Calu3 (cell line): ENCODE data around the gene ZC3H12D. TPM values are rescaled to one million over a fixed set of nuclear protein-coding genes. Genes with fewer than 3 reads are reported as not detected.

Experiments used
- BruUV-seq: library from RNA; stranded (reverse); fragments of 400-500 nt; replicated peaks from 2 replicates; lab custom pipeline; 2021; lab: Mats Ljungman, UMichigan
- CTCF ChIA-PET: fragments of 300-600 bp; sonication (Branson Sonifier 250); formaldehyde crosslinking; loops from one replicate; lab custom pipeline; 2022; ENCODE audit warnings: antibody characterized with exemption; lab: Charles Lee
- DNase-seq: peaks from one replicate; pipeline ENCODE4 v3.0.0; 2022
- H3K27ac Mint-ChIP-seq: one replicate; pipeline ENCODE4 v1.8.0; 2022; ENCODE audit warnings: mixed read lengths; ENCODE audit not compliant: unreplicated experiment
- H3K27me3 Mint-ChIP-seq: one replicate; pipeline ENCODE4 v1.8.0; 2022; ENCODE audit warnings: mixed read lengths; ENCODE audit not compliant: unreplicated experiment
- H3K36me3 Mint-ChIP-seq: one replicate; pipeline ENCODE4 v1.8.0; 2022; ENCODE audit warnings: mild to moderate bottlenecking, moderate library complexity, mixed read lengths; ENCODE audit not compliant: insufficient read depth, unreplicated experiment
- H3K4me1 Mint-ChIP-seq: one replicate; pipeline ENCODE4 v1.8.0; 2022; ENCODE audit warnings: mild to moderate bottlenecking, low read depth, mixed read lengths; ENCODE audit not compliant: unreplicated experiment
- H3K4me3 Mint-ChIP-seq: one replicate; pipeline ENCODE4 v1.8.0; 2022; ENCODE audit warnings: mild to moderate bottlenecking, low read depth, moderate library complexity, mixed read lengths; ENCODE audit not compliant: unreplicated experiment
- H3K9me3 Mint-ChIP-seq: one replicate; pipeline ENCODE4 v1.8.0; 2022; ENCODE audit warnings: low read depth, mixed read lengths; ENCODE audit not compliant: unreplicated experiment
- intact Hi-C: fragments of 100-400 bp; cut with micrococcal nuclease; formaldehyde crosslinking; loops from one replicate; pipeline ENCODE4 v1.10.0; 2022; ENCODE audit not compliant: unreplicated experiment
- total RNA-seq: library from RNA; stranded (reverse); gene quantifications from 2 replicates; pipeline ENCODE4 v1.2.3, GENCODE V29; 2022
- TF ChIP-seq, protein P1 (sequence below): fragments of 200-600 bp; IDR thresholded peaks from one replicate; pipeline ENCODE4 v1.8.0; 2022; ENCODE audit warnings: antibody characterized with exemption; ENCODE audit not compliant: unreplicated experiment

ZC3H12D gene
- total RNA-seq, 1 experiment from 2014 or later = 0.05 TPM

DNA sequence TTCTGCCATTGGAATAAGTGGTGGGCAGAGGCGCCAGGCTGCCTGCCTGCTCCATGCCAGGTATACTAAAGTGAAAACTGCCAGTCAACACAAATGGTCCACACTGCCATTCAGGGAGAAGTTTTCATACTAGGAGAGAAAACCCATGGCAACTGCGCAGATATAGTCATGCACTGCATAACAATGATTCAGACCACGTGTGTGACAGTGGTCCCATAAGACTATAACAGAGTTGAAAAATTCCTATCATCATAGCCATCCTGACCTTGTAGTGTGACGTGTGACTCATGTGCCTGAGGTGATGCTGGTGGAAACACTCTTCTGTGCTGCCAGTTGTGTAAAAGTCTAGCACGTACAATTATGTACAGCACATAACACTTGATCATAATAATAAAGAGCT is 25.1 kb downstream of the ZC3H12D start:
- no peaks in the 10 kb centered on the region for H3K9me3 Mint-ChIP-seq
- H3K4me1 Mint-ChIP-seq = no peaks in the 10 kb centered on the region
- no TSS peak for BruUV-seq
- intact Hi-C loops = no loop called here
- no peaks in the 10 kb centered on the region for H3K36me3 Mint-ChIP-seq
- DNase-seq = no peak
- no peak overlapping the region for H3K27ac Mint-ChIP-seq
- no peak overlapping the region for H3K4me3 Mint-ChIP-seq
- TF ChIP-seq, protein P1, sequence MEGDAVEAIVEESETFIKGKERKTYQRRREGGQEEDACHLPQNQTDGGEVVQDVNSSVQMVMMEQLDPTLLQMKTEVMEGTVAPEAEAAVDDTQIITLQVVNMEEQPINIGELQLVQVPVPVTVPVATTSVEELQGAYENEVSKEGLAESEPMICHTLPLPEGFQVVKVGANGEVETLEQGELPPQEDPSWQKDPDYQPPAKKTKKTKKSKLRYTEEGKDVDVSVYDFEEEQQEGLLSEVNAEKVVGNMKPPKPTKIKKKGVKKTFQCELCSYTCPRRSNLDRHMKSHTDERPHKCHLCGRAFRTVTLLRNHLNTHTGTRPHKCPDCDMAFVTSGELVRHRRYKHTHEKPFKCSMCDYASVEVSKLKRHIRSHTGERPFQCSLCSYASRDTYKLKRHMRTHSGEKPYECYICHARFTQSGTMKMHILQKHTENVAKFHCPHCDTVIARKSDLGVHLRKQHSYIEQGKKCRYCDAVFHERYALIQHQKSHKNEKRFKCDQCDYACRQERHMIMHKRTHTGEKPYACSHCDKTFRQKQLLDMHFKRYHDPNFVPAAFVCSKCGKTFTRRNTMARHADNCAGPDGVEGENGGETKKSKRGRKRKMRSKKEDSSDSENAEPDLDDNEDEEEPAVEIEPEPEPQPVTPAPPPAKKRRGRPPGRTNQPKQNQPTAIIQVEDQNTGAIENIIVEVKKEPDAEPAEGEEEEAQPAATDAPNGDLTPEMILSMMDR = no peak
- CTCF ChIA-PET = no interaction called here
- H3K27me3 Mint-ChIP-seq = no peaks in the 10 kb centered on the region

DNA sequence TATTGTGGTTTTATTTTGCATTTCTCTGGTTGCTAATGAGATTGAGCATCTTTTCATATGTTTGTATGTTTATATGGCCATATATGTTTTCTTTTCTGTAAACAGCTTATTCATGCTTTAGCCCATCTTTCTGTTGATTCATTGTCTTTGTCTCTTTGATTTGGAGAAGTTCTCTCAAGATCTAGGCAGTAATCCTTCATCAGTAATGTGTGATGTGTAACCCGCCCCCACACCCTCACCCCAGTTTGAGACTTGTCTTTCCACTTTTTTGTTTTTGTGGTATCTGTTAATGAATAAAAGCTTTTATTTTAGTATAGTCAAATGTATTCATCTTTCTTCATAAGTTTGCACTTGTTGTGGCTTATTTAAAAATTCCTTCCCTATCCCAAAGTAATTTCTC is 26.0 kb downstream of the ZC3H12D start:
- TF ChIP-seq, protein P1 = no peak
- H3K4me3 Mint-ChIP-seq = no peak overlapping the region
- intact Hi-C loops = no loop called here

DNA sequence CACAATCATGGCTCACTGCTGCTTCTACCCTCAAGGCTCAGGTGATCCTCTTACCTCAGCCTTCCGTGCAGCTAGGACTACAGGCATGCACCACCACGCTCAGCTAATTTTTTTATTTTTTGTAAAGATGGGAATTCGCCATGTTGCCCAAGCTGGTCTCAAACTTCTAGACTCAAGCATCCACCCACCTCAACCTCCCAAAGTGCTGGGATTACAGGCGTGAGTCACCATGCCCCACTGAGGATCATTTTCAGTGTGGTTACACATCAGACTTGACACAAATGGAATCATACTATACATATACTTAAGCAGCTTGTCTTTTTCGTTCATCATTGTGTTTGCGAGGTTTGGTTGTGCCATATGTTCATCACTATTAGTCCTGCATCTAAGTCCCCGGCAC is 26.6 kb downstream of the ZC3H12D start:
- intact Hi-C loops = no loop called here
- TF ChIP-seq, protein P1 = no peak
- Mint-ChIP-seq H3K27ac (no peak overlapping the region), H3K4me3 (no peak overlapping the region), H3K27me3 (no peaks in the 10 kb centered on the region), H3K9me3 (no peaks in the 10 kb centered on the region), H3K36me3 (no peaks in the 10 kb centered on the region), H3K4me1 (no peaks in the 10 kb centered on the region)
- no peak for DNase-seq
- CTCF ChIA-PET = no interaction called here
- BruUV-seq = no TSS peak

More for the DNA sequence above, 26.0 kb downstream of the ZC3H12D start:
- no peak for DNase-seq
- BruUV-seq = no TSS peak
- Mint-ChIP-seq H3K36me3 (no peaks in the 10 kb centered on the region), H3K27me3 (no peaks in the 10 kb centered on the region), H3K4me1 (no peaks in the 10 kb centered on the region), H3K9me3 (no peaks in the 10 kb centered on the region), H3K27ac (no peak overlapping the region)
- CTCF ChIA-PET = no interaction called here

DNA sequence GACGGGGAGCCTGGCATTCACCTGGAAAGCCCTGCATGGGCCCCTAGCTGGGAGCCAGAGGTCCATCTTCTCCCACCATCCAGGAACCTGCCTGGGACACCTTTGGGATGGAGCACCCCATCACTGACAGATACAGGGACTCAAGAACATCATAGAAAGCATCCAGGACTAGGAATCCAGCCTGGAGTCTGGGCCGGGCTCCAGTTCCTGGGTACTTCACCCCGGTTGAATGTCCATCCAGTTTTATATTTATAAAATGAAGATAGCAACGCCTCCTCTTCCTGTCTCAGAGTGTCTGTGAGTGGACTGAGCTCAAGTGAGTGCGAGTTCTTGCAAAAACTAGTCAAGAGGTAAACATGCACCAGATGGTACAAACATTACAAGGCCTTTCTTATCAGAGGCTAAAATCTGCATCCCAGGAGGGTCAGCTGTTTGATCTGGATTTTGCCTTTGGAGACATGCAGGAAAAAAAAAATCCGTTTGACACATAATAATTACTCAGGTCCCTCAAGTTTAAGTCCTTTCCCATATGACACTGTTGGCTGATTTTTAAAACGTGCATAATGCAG is 27.4 kb downstream of the ZC3H12D start:
- CTCF ChIA-PET = no interaction called here
- H3K27ac Mint-ChIP-seq = no peak overlapping the region
- no TSS peak for BruUV-seq
- DNase-seq = no peak
- no peaks in the 10 kb centered on the region for H3K4me1 Mint-ChIP-seq
- TF ChIP-seq, protein P1 = no peak
- H3K36me3 Mint-ChIP-seq = no peaks in the 10 kb centered on the region
- H3K9me3 Mint-ChIP-seq = no peaks in the 10 kb centered on the region
- no peak overlapping the region for H3K4me3 Mint-ChIP-seq
- intact Hi-C loops = no loop called here
- no peaks in the 10 kb centered on the region for H3K27me3 Mint-ChIP-seq
